ENCODE data around the gene MESP1.
"Not testable (repeated sequence)": the region's sequence is repeated elsewhere in the genome, so short reads cannot be mapped to it uniquely, and the experiment has no call there.

GRCh38 chr15:89788585-89788984 lies 37.5 kb upstream of the MESP1 start:
- not testable (repeated sequence) for TF ChIP-seq CTCF (IDR thresholded peaks at IDR 0.05; ENCODE audit: low read depth, low read length, poor library complexity, severe bottlenecking); EZH2phosphoT487 (IDR thresholded peaks at IDR 0.05; ENCODE audit: borderline replicate concordance, low read length)
